Lung (tissue), 12 donors: ENCODE measurements around the gene FAM117B. TPM values are rescaled to one million over a fixed set of nuclear protein-coding genes. Genes with fewer than 3 reads are reported as not detected.

Source experiments
- ATAC-seq: fragments of 200-7000 bp; cut with Tn5 transposase; one replicate; pipeline ENCODE4 v1.9.1; 2020; ENCODE audit warnings: moderate number of reproducible peaks; ENCODE audit not compliant: insufficient read depth, low FRiP score
- DNase-seq, 3 donors: peaks; one replicate each; pipeline ENCODE4 v3.0.0-alpha.2; 2013 to 2017
- H3K27ac ChIP-seq, 2 donors: one replicate each; pipeline ENCODE4 v1.5.1; 2013; ENCODE audit warnings: mild to moderate bottlenecking in 2 of 2, moderate library complexity in 2 of 2, control low read depth in 1 of 2, inconsistent platforms in 1 of 2, low read depth in 1 of 2, low read length in 1 of 2
- H3K27me3 ChIP-seq, 3 donors: one replicate each; pipeline ENCODE4 v1.5.1; 2013; ENCODE audit warnings: low read length in 2 of 3; ENCODE audit not compliant: control insufficient read depth in 3 of 3, insufficient read depth in 3 of 3
- H3K36me3 ChIP-seq, 4 donors: one replicate each; pipeline ENCODE4 v1.5.1; 2013; ENCODE audit warnings: low read length in 4 of 4, mild to moderate bottlenecking in 1 of 4, moderate library complexity in 1 of 4; ENCODE audit not compliant: control insufficient read depth in 4 of 4, insufficient read depth in 4 of 4
- H3K4me1 ChIP-seq, 5 donors: one replicate each; pipeline ENCODE4 v1.5.1; 2013; ENCODE audit warnings: low read length in 5 of 5, mild to moderate bottlenecking in 2 of 5, moderate library complexity in 1 of 5; ENCODE audit not compliant: control insufficient read depth in 5 of 5, insufficient read depth in 5 of 5
- H3K4me3 ChIP-seq: one replicate; pipeline ENCODE4 v1.5.1; 2013; ENCODE audit warnings: mild to moderate bottlenecking, control low read depth, moderate library complexity
- H3K9ac ChIP-seq, 2 donors: one replicate each; pipeline ENCODE4 v1.5.1; 2013; ENCODE audit warnings: low read length in 2 of 2, control low read depth in 1 of 2; ENCODE audit not compliant: insufficient read depth in 1 of 2
- H3K9me3 ChIP-seq, 4 donors: one replicate each; pipeline ENCODE4 v1.5.1; 2013; ENCODE audit warnings: low read length in 3 of 4, mild to moderate bottlenecking in 1 of 4, moderate library complexity in 1 of 4; ENCODE audit not compliant: control insufficient read depth in 4 of 4, insufficient read depth in 3 of 4
- whole genome bisulfite sequencing, 2 donors: extraction: QIAGEN DNeasy Blood & Tissue Kit; methylation state at CpG; one replicate each; pipeline ENCODE4 v1.1.7; 2013; 5-methylcytosine and 5-hydroxymethylcytosine counted together
- polyA plus RNA-seq, 2 donors: library from polyadenylated mRNA; stranded (reverse); fragments of 200-250 nt; gene quantifications; one replicate each; pipeline ENCODE4 v1.2.1, GENCODE V29; 2013
- total RNA-seq, 2 donors: library from RNA; depleted of rRNA in 1 of 2; stranded (reverse); fragments of >200 nt in 1 of 2; gene quantifications; one replicate each; pipeline ENCODE4 v1.2.1, GENCODE V29; 2014 to 2021
- TF ChIP-seq, protein P1 (sequence below): IDR thresholded peaks from 2 replicates; pipeline ENCODE4 v1.5.1; 2012; ENCODE audit warnings: mild to moderate bottlenecking; ENCODE audit errors: control extremely low read depth, extremely low read depth
- donor health status: control.
- donor health status: control.
- donor health status: Bipolar disorder and iron deficiency.
- donor health status: healthy.
- donor health status: DM: yes; HTN: yes; CAD: no.

Gene FAM117B
- total and polyA plus RNA-seq, 4 donors: 1.4 to 19.9 (median 4.5) TPM

DNA sequence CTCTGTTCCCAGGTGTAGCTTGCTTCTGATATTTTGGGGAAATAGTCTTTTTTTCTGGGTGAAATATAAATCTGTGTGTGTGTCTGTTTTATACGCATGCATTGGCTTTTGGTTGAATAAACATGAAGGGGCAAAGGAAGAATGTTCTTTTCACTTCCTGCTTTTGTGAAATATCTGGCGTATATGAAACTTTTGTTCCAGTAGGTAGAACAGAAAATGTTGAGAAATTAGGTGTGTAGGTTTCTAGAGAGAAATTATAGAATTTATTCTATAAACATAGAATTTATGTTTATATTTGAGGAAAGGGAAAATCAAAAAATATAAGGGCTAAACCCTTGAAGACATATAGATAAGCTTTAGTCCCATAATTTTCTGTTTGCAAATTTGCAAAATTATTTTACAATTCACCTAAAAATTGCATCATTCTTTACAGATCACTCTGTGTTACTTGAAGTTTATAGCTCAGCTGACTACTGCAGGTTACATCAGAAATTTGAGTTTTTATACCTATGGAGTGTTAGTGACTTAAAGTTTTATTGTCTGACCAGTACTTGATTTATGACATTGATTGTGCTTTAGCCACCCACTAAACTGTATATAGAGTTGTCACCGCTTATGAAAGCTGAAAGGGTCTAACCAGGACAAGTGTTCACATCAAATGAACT, 116.1 kb downstream of the FAM117B start:
- ATAC-seq: no peak

DNA sequence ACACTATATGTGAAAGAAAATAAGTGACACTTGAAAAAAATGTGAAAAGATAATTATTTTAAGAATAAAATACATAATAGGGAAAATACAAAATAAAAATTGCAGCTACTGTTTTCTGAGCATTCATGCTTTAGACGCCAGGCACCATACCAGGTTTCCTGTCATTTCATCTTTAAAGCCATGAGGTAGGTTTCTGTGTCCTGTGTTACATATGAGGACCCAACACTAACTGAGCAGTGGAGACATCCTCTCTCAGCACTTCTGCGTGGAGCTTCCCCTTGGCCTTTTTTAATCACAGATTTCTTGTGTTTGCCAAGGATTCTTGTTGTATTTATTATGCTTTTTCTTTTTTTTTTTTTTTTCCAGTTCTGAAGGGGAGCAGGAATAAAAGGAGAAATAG, 117.3 kb downstream of the FAM117B start:
- 76 to 88% methylated on average over 2 of the region's 2 CpGs for WGBS, 2 donors
- H3K9me3 ChIP-seq: no peaks in the 10 kb centered on the region

More for the DNA sequence above, 116.1 kb downstream of the FAM117B start:
- TF ChIP-seq, protein P1, sequence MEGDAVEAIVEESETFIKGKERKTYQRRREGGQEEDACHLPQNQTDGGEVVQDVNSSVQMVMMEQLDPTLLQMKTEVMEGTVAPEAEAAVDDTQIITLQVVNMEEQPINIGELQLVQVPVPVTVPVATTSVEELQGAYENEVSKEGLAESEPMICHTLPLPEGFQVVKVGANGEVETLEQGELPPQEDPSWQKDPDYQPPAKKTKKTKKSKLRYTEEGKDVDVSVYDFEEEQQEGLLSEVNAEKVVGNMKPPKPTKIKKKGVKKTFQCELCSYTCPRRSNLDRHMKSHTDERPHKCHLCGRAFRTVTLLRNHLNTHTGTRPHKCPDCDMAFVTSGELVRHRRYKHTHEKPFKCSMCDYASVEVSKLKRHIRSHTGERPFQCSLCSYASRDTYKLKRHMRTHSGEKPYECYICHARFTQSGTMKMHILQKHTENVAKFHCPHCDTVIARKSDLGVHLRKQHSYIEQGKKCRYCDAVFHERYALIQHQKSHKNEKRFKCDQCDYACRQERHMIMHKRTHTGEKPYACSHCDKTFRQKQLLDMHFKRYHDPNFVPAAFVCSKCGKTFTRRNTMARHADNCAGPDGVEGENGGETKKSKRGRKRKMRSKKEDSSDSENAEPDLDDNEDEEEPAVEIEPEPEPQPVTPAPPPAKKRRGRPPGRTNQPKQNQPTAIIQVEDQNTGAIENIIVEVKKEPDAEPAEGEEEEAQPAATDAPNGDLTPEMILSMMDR: no peak
- Histone ChIP-seq H3K27ac (no peak overlapping the region), H3K9ac (no peak overlapping the region), H3K4me1 (no peaks in the 10 kb centered on the region), H3K9me3 (no peaks in the 10 kb centered on the region), H3K36me3 (no peaks in the 10 kb centered on the region), H3K4me3 (no peak overlapping the region), H3K27me3 (no peaks in the 10 kb centered on the region)
- DNase-seq: no peak
- WGBS, 2 donors: 53 to 66% methylated on average over 3 of the region's 3 CpGs

DNA sequence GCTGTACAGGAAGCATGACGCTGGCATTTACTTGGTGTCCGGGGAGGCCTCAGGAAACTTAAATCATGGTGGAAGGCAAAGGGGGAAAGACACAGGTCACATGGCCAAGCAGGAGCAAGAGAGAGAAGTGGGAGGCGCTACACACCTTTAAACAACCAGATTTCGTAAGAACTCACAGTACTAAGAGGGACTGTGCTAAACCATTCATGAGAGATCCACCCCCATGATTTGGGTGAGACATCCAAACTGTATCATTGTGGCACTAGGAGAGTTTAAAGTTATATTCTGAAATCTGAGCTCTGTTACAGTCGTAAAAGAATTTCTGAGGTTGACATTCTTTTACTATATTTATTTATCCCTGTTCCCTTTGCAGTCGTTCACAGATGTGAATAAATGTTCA, 120.2 kb downstream of the FAM117B start:
- Histone ChIP-seq H3K9ac (no peak overlapping the region), H3K4me3 (no peak overlapping the region), H3K9me3 (no peaks in the 10 kb centered on the region), H3K4me1 (no peaks in the 10 kb centered on the region), H3K27ac (no peak overlapping the region), H3K36me3 (peaks cover 0 to 12% (median 7%) of the 10 kb centered on the region in 4 donors), H3K27me3 (no peaks in the 10 kb centered on the region)
- DNase-seq (no peak), ATAC-seq (no peak)
- TF ChIP-seq, protein P1: no peak
- WGBS, 2 donors: 82 to 86% methylated on average over 6 of the region's 6 CpGs

More for the DNA sequence above, 117.3 kb downstream of the FAM117B start:
- ATAC-seq (no peak), DNase-seq (no peak)
- H3K27me3 ChIP-seq: no peaks in the 10 kb centered on the region
- H3K4me3 ChIP-seq: no peak overlapping the region
- H3K36me3 ChIP-seq: peaks cover 0 to under 1% (median under 1%) of the 10 kb centered on the region in 4 donors
- no peak overlapping the region for H3K9ac ChIP-seq
- H3K27ac ChIP-seq: no peak overlapping the region
- TF ChIP-seq, protein P1: no peak
- H3K4me1 ChIP-seq: no peaks in the 10 kb centered on the region
